PC-9 (cell line): ENCODE data around the gene PTGFR.

Source experiments
- EZH2 ChIP-seq: fragments of 200-600 bp; sonication (generic); IDR thresholded peaks from 2 replicates; pipeline ENCODE4 v1.8.0; 2017; ENCODE audit warnings: antibody characterized with exemption, low read depth
- TF ChIP-seq, protein P1 (sequence below): fragments of 200-600 bp; sonication (generic); conservative IDR thresholded peaks from 2 replicates; pipeline ENCODE4 v1.6.1; 2017; ENCODE audit warnings: mixed run types, antibody characterized with exemption, mild to moderate bottlenecking, moderate library complexity

DNA sequence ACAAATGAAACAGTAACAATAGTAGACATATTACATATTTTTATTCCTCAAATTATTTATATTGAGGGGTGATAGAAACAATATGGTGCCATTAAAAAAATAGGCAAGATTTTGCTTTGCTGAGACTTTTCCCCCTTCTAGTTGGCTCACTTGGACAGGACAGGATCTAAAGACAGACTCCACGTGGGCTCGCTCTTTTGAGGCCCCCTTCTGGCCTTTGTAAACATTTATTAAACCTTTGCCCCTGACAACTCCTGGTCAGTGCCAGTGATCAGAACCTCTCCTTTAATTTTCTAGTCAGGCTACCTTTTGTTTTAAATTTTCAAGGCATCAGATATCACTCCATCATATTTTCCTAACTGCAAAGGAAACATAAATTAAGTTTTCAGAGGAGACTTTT is 79.8 kb downstream of the PTGFR start:
- TF ChIP-seq, protein P1, sequence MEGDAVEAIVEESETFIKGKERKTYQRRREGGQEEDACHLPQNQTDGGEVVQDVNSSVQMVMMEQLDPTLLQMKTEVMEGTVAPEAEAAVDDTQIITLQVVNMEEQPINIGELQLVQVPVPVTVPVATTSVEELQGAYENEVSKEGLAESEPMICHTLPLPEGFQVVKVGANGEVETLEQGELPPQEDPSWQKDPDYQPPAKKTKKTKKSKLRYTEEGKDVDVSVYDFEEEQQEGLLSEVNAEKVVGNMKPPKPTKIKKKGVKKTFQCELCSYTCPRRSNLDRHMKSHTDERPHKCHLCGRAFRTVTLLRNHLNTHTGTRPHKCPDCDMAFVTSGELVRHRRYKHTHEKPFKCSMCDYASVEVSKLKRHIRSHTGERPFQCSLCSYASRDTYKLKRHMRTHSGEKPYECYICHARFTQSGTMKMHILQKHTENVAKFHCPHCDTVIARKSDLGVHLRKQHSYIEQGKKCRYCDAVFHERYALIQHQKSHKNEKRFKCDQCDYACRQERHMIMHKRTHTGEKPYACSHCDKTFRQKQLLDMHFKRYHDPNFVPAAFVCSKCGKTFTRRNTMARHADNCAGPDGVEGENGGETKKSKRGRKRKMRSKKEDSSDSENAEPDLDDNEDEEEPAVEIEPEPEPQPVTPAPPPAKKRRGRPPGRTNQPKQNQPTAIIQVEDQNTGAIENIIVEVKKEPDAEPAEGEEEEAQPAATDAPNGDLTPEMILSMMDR, result no peak
- no peak for TF ChIP-seq EZH2
